ENCODE measurements around the gene TMEM131L.
A peak's percentile ranks its signal among the peaks of the same experiment; 100 is the strongest.

Gene TMEM131L

GRCh38 chr4:153579872-153580271 is 113.7 kb downstream of the TMEM131L start:
- no peak overlapping the region for H2AFZ ChIP-seq (ENCODE audit: low read depth, low read length)
- H3K27me3 ChIP-seq (ENCODE audit: low read depth, low read length), result no peaks in the 10 kb centered on the region
- H3K9ac ChIP-seq (ENCODE audit: low read length), result no peak overlapping the region
- no peak overlapping the region for H3K4me3 ChIP-seq (ENCODE audit: low read length)
- peak overlapping the region; percentile 15 for H3K4me2 ChIP-seq (ENCODE audit: low read length)
- peaks cover 83% of the 10 kb centered on the region for H4K20me1 ChIP-seq (ENCODE audit: insufficient read depth, low read length)
- no peak for TF ChIP-seq CTCF (IDR thresholded peaks at IDR 0.05; ENCODE audit: low read depth, low read length)
- TF ChIP-seq EZH2phosphoT487 (IDR thresholded peaks at IDR 0.05; ENCODE audit: low read depth), result no peak
- peak overlapping the region; percentile 25; the same call in 1 of the 2 replicates for H3K27ac ChIP-seq (ENCODE audit: low read length)
- no peaks in the 10 kb centered on the region for H3K9me3 ChIP-seq (ENCODE audit: insufficient read depth, low read length)
- H3K4me1 ChIP-seq (ENCODE audit: low read length), result peaks cover 81% of the 10 kb centered on the region
- H3K79me2 ChIP-seq (ENCODE audit: low read length), result peaks cover 84% of the 10 kb centered on the region
- H3K36me3 ChIP-seq (replicated peaks; ENCODE audit: low read depth, low read length), result peaks cover 52% of the 10 kb centered on the region

DNA sequence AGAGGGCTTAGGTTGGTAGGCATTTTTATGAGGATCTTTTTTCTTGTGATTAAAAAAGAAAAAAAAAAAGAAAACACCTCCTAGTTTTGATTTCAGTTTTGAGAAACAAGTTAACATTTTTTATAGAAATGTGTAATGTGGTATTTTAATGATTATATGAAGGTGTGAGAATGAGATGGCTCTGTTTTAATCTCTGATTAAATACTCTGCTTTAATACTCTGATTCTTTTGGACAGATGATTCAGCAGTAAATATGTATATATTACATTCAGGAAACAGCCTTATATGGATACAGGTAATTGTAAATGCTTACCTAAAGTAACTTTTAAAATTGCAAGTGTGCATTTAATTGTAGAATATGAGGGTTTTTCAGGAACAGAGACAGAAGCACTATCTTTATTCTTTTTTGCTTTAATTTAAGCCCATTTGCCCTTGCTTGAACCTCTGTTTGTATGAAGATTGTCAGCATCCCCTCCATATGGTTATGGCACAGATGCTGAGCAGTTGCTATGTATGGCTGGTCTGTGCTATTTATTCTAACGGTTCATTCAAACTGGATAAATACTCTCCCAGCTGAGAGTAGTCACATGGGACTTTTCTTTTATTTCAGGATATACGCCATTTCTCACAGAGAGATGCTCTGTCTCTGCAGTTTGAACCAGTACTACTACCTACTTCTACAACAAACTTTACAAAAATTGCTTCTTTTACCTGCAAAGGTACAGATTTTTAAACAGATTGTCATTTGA is 117.0 kb downstream of the TMEM131L start:
- Histone ChIP-seq H3K9me3 (ENCODE audit: insufficient read depth, low read length) (no peaks in the 10 kb centered on the region), H3K4me1 (ENCODE audit: low read length) (peaks cover 55% of the 10 kb centered on the region), H2AFZ (ENCODE audit: low read depth, low read length) (no peak overlapping the region), H3K9ac (ENCODE audit: low read length) (no peak overlapping the region), H3K27me3 (ENCODE audit: low read depth, low read length) (no peaks in the 10 kb centered on the region), H3K36me3 (replicated peaks; ENCODE audit: low read depth, low read length) (peaks cover 66% of the 10 kb centered on the region), H3K4me3 (ENCODE audit: low read length) (no peak overlapping the region), H3K27ac (ENCODE audit: low read length) (peak overlapping the region; percentile 3; the same call in 1 of the 2 replicates), H3K79me2 (ENCODE audit: low read length) (peaks cover 74% of the 10 kb centered on the region), H4K20me1 (ENCODE audit: insufficient read depth, low read length) (peaks cover 58% of the 10 kb centered on the region), H3K4me2 (ENCODE audit: low read length) (no peak overlapping the region)
- no peak for TF ChIP-seq EZH2phosphoT487 (IDR thresholded peaks at IDR 0.05; ENCODE audit: low read depth)
- no peak for TF ChIP-seq CTCF (IDR thresholded peaks at IDR 0.05; ENCODE audit: low read depth, low read length)

DNA sequence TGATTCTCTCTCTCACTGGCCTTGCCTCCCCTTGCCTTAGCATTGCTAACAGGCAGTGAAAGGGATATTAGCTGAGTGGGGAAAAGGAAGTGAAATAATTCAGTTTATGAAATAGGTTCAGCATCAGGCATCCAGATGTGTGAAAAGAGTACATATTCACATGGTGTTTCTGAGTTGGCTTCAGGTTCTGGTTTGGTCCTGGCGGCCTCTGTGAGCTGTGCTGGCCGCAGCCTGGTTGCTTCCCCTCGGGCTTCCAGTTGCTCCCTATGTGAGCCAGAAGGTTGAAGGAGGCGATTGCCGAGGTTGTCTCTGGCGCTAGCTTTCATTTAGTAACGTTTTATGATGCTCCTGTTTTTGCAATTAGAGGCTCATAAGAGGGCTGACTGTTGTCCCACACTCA is 118.9 kb downstream of the TMEM131L start:
- no peak overlapping the region for H3K4me2 ChIP-seq (ENCODE audit: low read length)
- peaks cover 74% of the 10 kb centered on the region for H3K79me2 ChIP-seq (ENCODE audit: low read length)
- H3K9ac ChIP-seq (ENCODE audit: low read length), result 0 out of 2 replicates have a peak overlapping the region, but pooled peaks have one; percentile 1
- peaks cover 52% of the 10 kb centered on the region for H4K20me1 ChIP-seq (ENCODE audit: insufficient read depth, low read length)
- peaks cover 44% of the 10 kb centered on the region for H3K4me1 ChIP-seq (ENCODE audit: low read length)
- no peak overlapping the region for H2AFZ ChIP-seq (ENCODE audit: low read depth, low read length)
- no peak for TF ChIP-seq EZH2phosphoT487 (IDR thresholded peaks at IDR 0.05; ENCODE audit: low read depth)
- peaks cover 84% of the 10 kb centered on the region for H3K36me3 ChIP-seq (replicated peaks; ENCODE audit: low read depth, low read length)
- H3K27me3 ChIP-seq (ENCODE audit: low read depth, low read length), result no peaks in the 10 kb centered on the region
- H3K4me3 ChIP-seq (ENCODE audit: low read length), result no peak overlapping the region
- peak overlapping the region; percentile 29 for H3K27ac ChIP-seq (ENCODE audit: low read length)
- no peaks in the 10 kb centered on the region for H3K9me3 ChIP-seq (ENCODE audit: insufficient read depth, low read length)

- no peak overlapping the region for H3K27ac ChIP-seq (ENCODE audit: low read length)
- no peaks in the 10 kb centered on the region for H3K27me3 ChIP-seq (ENCODE audit: low read depth, low read length)
- TF ChIP-seq EZH2phosphoT487 (IDR thresholded peaks at IDR 0.05; ENCODE audit: low read depth), result no peak
- TF ChIP-seq CTCF (IDR thresholded peaks at IDR 0.05; ENCODE audit: low read depth, low read length), result no peak
- peaks cover 88% of the 10 kb centered on the region for H3K36me3 ChIP-seq (replicated peaks; ENCODE audit: low read depth, low read length)
- no peak overlapping the region for H3K4me2 ChIP-seq (ENCODE audit: low read length)
- no peak overlapping the region for H3K4me3 ChIP-seq (ENCODE audit: low read length)
- no peak overlapping the region for H2AFZ ChIP-seq (ENCODE audit: low read depth, low read length)
- no peaks in the 10 kb centered on the region for H3K9me3 ChIP-seq (ENCODE audit: insufficient read depth, low read length)
- no peak overlapping the region for H3K9ac ChIP-seq (ENCODE audit: low read length)
- H3K79me2 ChIP-seq (ENCODE audit: low read length), result peaks cover 47% of the 10 kb centered on the region
- peaks cover 19% of the 10 kb centered on the region for H4K20me1 ChIP-seq (ENCODE audit: insufficient read depth, low read length)
- peaks cover 3% of the 10 kb centered on the region for H3K4me1 ChIP-seq (ENCODE audit: low read length)
Measured at GRCh38 chr4:153589703-153590595, 123.8 kb downstream of the TMEM131L start.
